NCI-H82 (cell line): ENCODE measurements around the gene EFNA4.
A peak's percentile ranks its signal among the peaks of the same experiment; 100 is the strongest.

ENCODE experiments used
- DNase-seq: peaks from one replicate; lab custom pipeline; 2025; lab: John Stamatoyannopoulos, UW

The EFNA4 gene

GRCh38 chr1:155063550-155064110 lies at the start of gene EFNA4:
EFNA4 (plus strand) TSS chr1:155063740; CDS start chr1:155063824, 84 bp downstream.
- DNase-seq = peak; percentile 92

GRCh38 chr1:155014709-155015508 lies 48.6 kb upstream of the EFNA4 start:
- DNase-seq = no peak

- DNase-seq = no peak
Measured at GRCh38 chr1:155015527-155016230, 47.9 kb upstream of the EFNA4 start.

- no peak for DNase-seq
Measured at GRCh38 chr1:155016231-155016831, 47.2 kb upstream of the EFNA4 start.

- peak; percentile 99 for DNase-seq
Measured at GRCh38 chr1:155017041-155017945, 46.2 kb upstream of the EFNA4 start.

- no peak for DNase-seq
Measured at GRCh38 chr1:155017946-155018316, 45.6 kb upstream of the EFNA4 start.

GRCh38 chr1:155018617-155019348 lies 44.8 kb upstream of the EFNA4 start:
- DNase-seq = peak; percentile 40

- DNase-seq = no peak
Measured at GRCh38 chr1:155019377-155020245, 43.9 kb upstream of the EFNA4 start.

GRCh38 chr1:155022136-155022926 lies 41.2 kb upstream of the EFNA4 start:
- no peak for DNase-seq

GRCh38 chr1:155022927-155023236 lies 40.7 kb upstream of the EFNA4 start:
- no peak for DNase-seq

GRCh38 chr1:155023627-155024026 lies 39.9 kb upstream of the EFNA4 start:
- no peak for DNase-seq

GRCh38 chr1:155024315-155024714 lies 39.2 kb upstream of the EFNA4 start:
- DNase-seq = no peak

GRCh38 chr1:155026154-155026553 lies 37.4 kb upstream of the EFNA4 start:
- DNase-seq = no peak

GRCh38 chr1:155026588-155026987 lies 37.0 kb upstream of the EFNA4 start:
- DNase-seq = no peak

- DNase-seq = no peak
Measured at GRCh38 chr1:155029513-155030242, 33.9 kb upstream of the EFNA4 start.

GRCh38 chr1:155030243-155030795 lies 33.2 kb upstream of the EFNA4 start:
- DNase-seq = no peak

- DNase-seq = no peak
Measured at GRCh38 chr1:155030899-155031298, 32.6 kb upstream of the EFNA4 start.

GRCh38 chr1:155032886-155033285 lies 30.7 kb upstream of the EFNA4 start:
- no peak for DNase-seq
